ENCODE measurements around the gene OR52L1.
"Not testable (repeated sequence)": the region's sequence is repeated elsewhere in the genome, so short reads cannot be mapped to it uniquely, and the experiment has no call there.

OR52L1 gene

GRCh38 chr11:5989203-5989602, 2.4 kb upstream of the OR52L1 start:
- Histone ChIP-seq H3K4me3 (no peak overlapping the region), H3K4me1 (no peaks in the 10 kb centered on the region), H3K36me3 (replicated peaks) (no peaks in the 10 kb centered on the region), H3K9me3 (no peaks in the 10 kb centered on the region), H3K27me3 (ENCODE audit: low read depth) (no peaks in the 10 kb centered on the region)
- in situ Hi-C loops (cut with MboI; ENCODE audit: low sequenced_read_pairs) = no loop called here
- no peak for DNase-seq (ENCODE audit: low spot score in 2 of 2)

- Histone ChIP-seq H3K27me3 (ENCODE audit: low read depth) (no peaks in the 10 kb centered on the region), H3K4me1 (no peaks in the 10 kb centered on the region), H3K9me3 (no peaks in the 10 kb centered on the region), H3K4me3 (no peak overlapping the region), H3K36me3 (replicated peaks) (no peaks in the 10 kb centered on the region)
- in situ Hi-C loops (cut with MboI; ENCODE audit: low sequenced_read_pairs) = no loop called here
- DNase-seq (ENCODE audit: low spot score in 2 of 2) = no peak
Observed at GRCh38 chr11:5983443-5983842, 3.3 kb downstream of the OR52L1 start.

- Histone ChIP-seq H3K27me3 (ENCODE audit: low read depth) (no peaks in the 10 kb centered on the region), H3K4me3 (no peak overlapping the region), H3K36me3 (replicated peaks) (no peaks in the 10 kb centered on the region), H3K9me3 (no peaks in the 10 kb centered on the region), H3K4me1 (no peaks in the 10 kb centered on the region)
- no peak for DNase-seq (ENCODE audit: low spot score in 2 of 2)
- in situ Hi-C loops (cut with MboI; ENCODE audit: low sequenced_read_pairs) = no loop called here
Observed at GRCh38 chr11:5973530-5973929, 13.3 kb downstream of the OR52L1 start.

DNA sequence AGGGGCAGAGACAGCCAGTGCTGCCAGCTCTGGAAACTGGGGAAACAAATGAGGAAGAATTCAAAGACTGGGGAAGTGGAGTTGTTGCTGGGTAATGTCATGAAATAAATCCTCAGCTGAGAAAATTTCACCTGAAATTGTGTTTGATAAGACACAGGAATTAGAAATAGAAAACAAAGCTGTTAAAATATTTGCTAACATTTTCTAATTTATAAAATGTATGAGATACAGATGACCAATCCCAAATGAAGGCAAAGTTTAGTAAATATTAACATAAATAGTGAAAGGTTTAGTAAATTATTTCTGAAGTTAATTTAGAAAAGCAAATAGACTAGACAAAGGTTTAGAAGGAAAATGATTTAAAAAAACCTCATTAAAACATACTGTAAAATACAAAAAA, 18.4 kb downstream of the OR52L1 start, which contains the start of gene OR56A5:
TSS of gene OR56A5 (minus strand) at position 101 of the 400 bp plus-strand sequence. CDS start at position 101, 0 bp downstream.
- H3K36me3 ChIP-seq (replicated peaks) = no peaks in the 10 kb centered on the region
- in situ Hi-C loops (cut with MboI; ENCODE audit: low sequenced_read_pairs) = no loop called here

DNA sequence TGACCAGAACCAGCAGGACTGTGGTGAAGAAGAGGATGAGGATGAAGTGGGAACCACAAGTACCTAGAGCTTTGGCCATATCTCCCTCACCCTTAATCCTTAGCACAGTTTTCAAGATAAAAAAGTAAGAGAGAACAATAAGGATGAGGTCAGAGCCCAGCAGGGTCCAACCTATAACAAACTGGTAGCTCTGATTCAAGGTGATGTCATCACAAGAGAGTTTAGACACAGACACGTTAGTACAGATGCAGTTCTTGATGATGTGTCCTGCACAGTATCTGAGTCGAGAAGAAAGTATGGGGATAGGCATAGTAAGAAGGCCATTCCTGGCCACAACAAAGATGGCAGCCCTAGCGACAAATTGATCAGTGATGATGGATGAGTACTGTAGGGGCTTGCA, 19.1 kb downstream of the OR52L1 start:
- DNase-seq (ENCODE audit: low spot score in 2 of 2) = no peak
- no peaks in the 10 kb centered on the region for H3K9me3 ChIP-seq
- H3K4me1 ChIP-seq = no peaks in the 10 kb centered on the region
- H3K36me3 ChIP-seq (replicated peaks) = no peaks in the 10 kb centered on the region
- H3K4me3 ChIP-seq = no peak overlapping the region
- H3K27me3 ChIP-seq (ENCODE audit: low read depth) = no peaks in the 10 kb centered on the region
- in situ Hi-C loops (cut with MboI; ENCODE audit: low sequenced_read_pairs) = no loop called here

More for the DNA sequence above, 18.4 kb downstream of the OR52L1 start, which contains the start of gene OR56A5:
- DNase-seq (ENCODE audit: low spot score in 2 of 2) = no peak
- Histone ChIP-seq H3K9me3 (no peaks in the 10 kb centered on the region), H3K4me1 (no peaks in the 10 kb centered on the region), H3K4me3 (no peak within 1 kb of the TSS), H3K27me3 (ENCODE audit: low read depth) (no peaks in the 10 kb centered on the region)

DNA sequence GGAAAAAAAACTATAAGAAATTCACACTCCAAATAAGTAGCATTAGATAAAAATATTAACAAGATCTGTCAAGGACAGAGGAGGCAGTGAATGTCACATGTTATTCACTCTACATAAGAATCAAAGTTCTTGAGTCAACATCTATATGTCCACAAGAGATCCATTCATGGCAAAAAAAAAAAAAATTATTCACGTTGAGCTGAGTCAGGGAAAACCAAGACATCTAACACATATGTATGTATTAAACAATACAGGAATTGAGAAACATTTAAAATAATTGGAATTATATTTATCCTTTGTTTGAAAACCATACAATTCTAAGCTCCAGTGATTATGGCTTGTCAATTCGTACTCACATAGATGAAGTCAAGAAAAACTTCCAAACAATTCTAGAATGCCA, 19.8 kb downstream of the OR52L1 start:
- no peaks in the 10 kb centered on the region for H3K36me3 ChIP-seq (replicated peaks)
- no peaks in the 10 kb centered on the region for H3K4me1 ChIP-seq
- H3K27me3 ChIP-seq (ENCODE audit: low read depth) = no peaks in the 10 kb centered on the region
- no peak overlapping the region for H3K4me3 ChIP-seq
- H3K9me3 ChIP-seq = no peaks in the 10 kb centered on the region
- DNase-seq (ENCODE audit: low spot score in 2 of 2) = no peak
- in situ Hi-C loops (cut with MboI; ENCODE audit: low sequenced_read_pairs) = no loop called here

- DNase-seq (ENCODE audit: low spot score in 2 of 2); H3K9me3 ChIP-seq; H3K27me3 ChIP-seq (ENCODE audit: low read depth); in situ Hi-C loops (cut with MboI; ENCODE audit: low sequenced_read_pairs); H3K4me3 ChIP-seq; H3K36me3 ChIP-seq (replicated peaks); H3K4me1 ChIP-seq: not testable (repeated sequence)
Observed at GRCh38 chr11:5960704-5961320, 26.0 kb downstream of the OR52L1 start.

- H3K9me3 ChIP-seq = no peaks in the 10 kb centered on the region
- DNase-seq (ENCODE audit: low spot score in 2 of 2) = no peak
- no peaks in the 10 kb centered on the region for H3K36me3 ChIP-seq (replicated peaks)
- H3K4me3 ChIP-seq = no peak overlapping the region
- in situ Hi-C loops (cut with MboI; ENCODE audit: low sequenced_read_pairs) = no loop called here
- no peaks in the 10 kb centered on the region for H3K27me3 ChIP-seq (ENCODE audit: low read depth)
- H3K4me1 ChIP-seq = no peaks in the 10 kb centered on the region
Observed at GRCh38 chr11:5955586-5955985, 31.2 kb downstream of the OR52L1 start.

DNA sequence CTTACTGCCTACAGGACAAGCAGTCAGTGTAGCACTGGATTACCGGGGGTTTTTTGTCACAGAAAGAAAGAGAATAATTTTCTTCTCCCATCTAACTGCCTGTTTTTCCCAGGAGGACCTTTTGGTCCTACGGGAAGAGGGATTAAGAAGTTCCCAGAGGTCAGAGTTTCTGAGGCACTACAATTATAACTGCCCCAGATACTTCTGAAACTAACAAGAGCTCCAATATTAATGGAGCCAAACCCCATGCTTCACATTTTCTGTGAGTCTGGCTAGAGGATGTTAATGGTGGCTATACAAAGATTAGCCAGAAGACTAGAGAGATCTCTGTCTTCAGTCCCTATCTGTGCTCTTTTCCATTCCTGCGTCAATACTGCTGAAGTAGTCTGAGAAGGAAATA, 44.8 kb downstream of the OR52L1 start, which contains the start of gene OR56A3:
TSS of gene OR56A3 (plus strand) at position 301 of the 400 bp plus-strand sequence. CDS start 5,096 bp downstream, outside the sequence.
- in situ Hi-C loops (cut with MboI; ENCODE audit: low sequenced_read_pairs) = no loop called here
- Histone ChIP-seq H3K4me1 (no peaks in the 10 kb centered on the region), H3K36me3 (replicated peaks) (no peaks in the 10 kb centered on the region), H3K9me3 (no peaks in the 10 kb centered on the region), H3K4me3 (no peak within 1 kb of the TSS), H3K27me3 (ENCODE audit: low read depth) (no peaks in the 10 kb centered on the region)
- no peak for DNase-seq (ENCODE audit: low spot score in 2 of 2)

- Histone ChIP-seq H3K27me3 (ENCODE audit: low read depth) (no peaks in the 10 kb centered on the region), H3K36me3 (replicated peaks) (no peaks in the 10 kb centered on the region), H3K4me1 (no peaks in the 10 kb centered on the region), H3K9me3 (no peaks in the 10 kb centered on the region), H3K4me3 (no peak overlapping the region)
- no peak for DNase-seq (ENCODE audit: low spot score in 2 of 2)
- in situ Hi-C loops (cut with MboI; ENCODE audit: low sequenced_read_pairs) = no loop called here
Observed at GRCh38 chr11:5940748-5941147, 46.0 kb downstream of the OR52L1 start.

DNA sequence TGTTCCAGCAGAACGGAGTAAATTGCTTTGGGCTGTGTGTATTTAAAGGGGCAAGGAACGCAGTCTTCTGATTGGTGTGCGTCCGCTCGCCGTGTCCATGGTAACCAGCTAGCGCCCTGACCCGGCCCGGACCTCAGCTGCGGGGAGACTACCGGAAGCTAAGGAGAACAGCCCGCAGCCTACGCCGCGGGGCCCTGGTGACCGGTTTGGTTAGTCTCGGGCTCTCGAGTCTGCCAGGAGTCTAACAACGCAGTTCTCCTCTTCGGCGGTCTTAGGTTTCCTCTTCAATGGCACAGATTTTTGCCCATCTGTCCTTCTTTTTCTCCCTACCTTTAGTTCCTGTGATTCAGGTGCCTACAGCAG, 48.2 kb downstream of the OR52L1 start:
- Histone ChIP-seq H3K9me3 (no peaks in the 10 kb centered on the region), H3K36me3 (replicated peaks) (no peaks in the 10 kb centered on the region), H3K4me3 (no peak overlapping the region), H3K4me1 (no peaks in the 10 kb centered on the region), H3K27me3 (ENCODE audit: low read depth) (no peaks in the 10 kb centered on the region)
- in situ Hi-C loops (cut with MboI; ENCODE audit: low sequenced_read_pairs) = no loop called here
- DNase-seq (ENCODE audit: low spot score in 2 of 2) = no peak

DNA sequence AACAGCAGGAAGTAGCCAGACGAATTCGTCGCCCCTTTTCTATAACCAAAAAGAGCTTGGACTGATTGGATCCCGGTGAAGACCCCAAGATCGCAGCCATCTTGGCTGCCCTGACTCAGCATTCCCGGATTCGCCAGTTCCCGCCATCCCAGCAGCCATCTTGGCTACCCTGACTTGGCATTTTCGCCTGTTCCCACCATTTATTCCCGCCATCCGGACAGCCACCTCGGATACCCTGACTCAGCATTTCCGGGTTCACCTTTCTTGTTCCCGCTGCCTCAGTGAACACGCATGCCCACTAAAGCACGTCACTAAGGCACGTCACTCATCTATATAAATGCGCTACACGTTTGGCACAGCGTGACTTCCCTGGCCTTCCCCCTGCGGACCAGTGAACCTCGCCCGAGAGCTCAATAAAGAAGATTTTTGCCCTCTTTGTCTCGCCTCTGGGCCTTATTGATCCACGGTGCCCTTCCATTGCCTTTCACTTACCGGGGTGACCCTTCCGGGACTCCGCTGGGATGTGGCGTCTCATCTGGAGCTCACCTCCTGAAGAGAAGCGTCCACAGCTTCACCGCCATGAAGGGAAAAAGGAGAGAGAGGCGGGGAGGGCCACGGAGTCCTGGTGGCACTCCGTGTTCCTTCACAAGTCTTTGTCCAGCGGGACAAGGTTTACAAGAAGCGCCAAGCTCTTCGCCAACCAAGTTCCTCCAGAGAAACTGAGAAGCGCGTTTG, 48.8 kb downstream of the OR52L1 start:
- DNase-seq (ENCODE audit: low spot score in 2 of 2) = no peak
- in situ Hi-C loops (cut with MboI; ENCODE audit: low sequenced_read_pairs) = no loop called here
- Histone ChIP-seq H3K4me1 (no peaks in the 10 kb centered on the region), H3K9me3 (no peaks in the 10 kb centered on the region), H3K36me3 (replicated peaks) (no peaks in the 10 kb centered on the region), H3K4me3 (no peak overlapping the region), H3K27me3 (ENCODE audit: low read depth) (no peaks in the 10 kb centered on the region)

Measured in HAP-1 (cell line).